HepG2 (cell line): ENCODE measurements around the gene FRMPD2. TPM values are rescaled to one million over a fixed set of nuclear protein-coding genes. Genes with fewer than 3 reads are reported as not detected.
"Not testable (repeated sequence)": the region's sequence is repeated elsewhere in the genome, so short reads cannot be mapped to it uniquely, and the experiment has no call there.

Experiments used
- ATAC-seq: fragments of 200-7000 bp; cut with Tn5 transposase; 3 replicates; pipeline ENCODE4 v1.9.1; 2020; ENCODE audit warnings: mild to moderate bottlenecking, moderate library complexity
- BruUV-seq: library from RNA; stranded (reverse); fragments of 400-500 nt; replicated peaks from 2 replicates; lab custom pipeline; 2021; lab: Mats Ljungman, UMichigan
- CTCF ChIA-PET: fragments of 300-600 bp; formaldehyde crosslinking; extraction: SDS; loops from one replicate; lab custom pipeline; 2021; ENCODE audit warnings: low total read pairs, inconsistent platforms, low intra/inter-chr PET ratio; lab: Yijun Ruan, JAX
- POLR2A ChIA-PET: fragments of 350-600 bp; sonication (Branson Sonifier 250); formaldehyde crosslinking; loops from one replicate; lab custom pipeline; 2020; ENCODE audit warnings: antibody characterized with exemption, inconsistent platforms; lab: Yijun Ruan, JAX
- DNase-seq: peaks from one replicate; pipeline ENCODE4 v3.0.0-alpha.2; 2015; ENCODE audit warnings: low spot score
- FAIRE-seq: peaks from 3 replicates; lab custom pipeline; 2011; peaks lifted over from hg19 to GRCh38; lab: Jason Lieb, UNC
- H2AFZ ChIP-seq: one replicate; pipeline ENCODE4 v1.6.1; 2011; ENCODE audit warnings: low read length, inconsistent platforms
- H3K27ac ChIP-seq: fragments of 300-600 bp; 3 replicates; pipeline ENCODE4 v1.8.0; 2011; ENCODE audit warnings: mixed run types, mild to moderate bottlenecking, mixed read lengths, low read length, inconsistent platforms; ENCODE audit not compliant: insufficient read depth; ENCODE audit errors: extremely low read length
- H3K27me3 ChIP-seq, 2 experiments: fragments of 200-600 bp in 1 of 2; 2 replicates in 1 of 2; 3 replicates in 1 of 2; pipeline versions ENCODE4 v1.6.0 to v1.8.0; 2011; ENCODE audit warnings: low read length in 2 of 2, mild to moderate bottlenecking in 2 of 2, moderate library complexity in 2 of 2, inconsistent platforms in 1 of 2; ENCODE audit not compliant: insufficient read depth in 2 of 2, control insufficient read depth in 1 of 2
- H3K36me3 ChIP-seq, 2 experiments: fragments of 200-600 bp in 1 of 2; replicated peaks in 1 of 2; 2 replicates in 1 of 2; 3 replicates in 1 of 2; pipeline versions ENCODE4 v1.5.1 to v1.8.0; 2011; ENCODE audit warnings: low read length in 2 of 2, inconsistent platforms in 1 of 2; ENCODE audit not compliant: insufficient read depth in 2 of 2, control insufficient read depth in 1 of 2
- H3K4me1 ChIP-seq: 2 replicates; pipeline ENCODE4 v1.5.1; 2012; ENCODE audit warnings: low read length, inconsistent platforms; ENCODE audit not compliant: insufficient read depth
- H3K4me2 ChIP-seq: 2 replicates; pipeline ENCODE4 v1.6.0; 2011; ENCODE audit warnings: low read depth, low read length, inconsistent platforms
- H3K4me3 ChIP-seq, 3 experiments: fragments of 200-600 bp in 1 of 3; sonication (generic), shearing (Covaris generic) in 1 of 3; replicated peaks in 1 of 3; 2 replicates each; pipeline ENCODE4 v1.5.1; 2011 to 2016; ENCODE audit warnings: low read length in 3 of 3, inconsistent platforms in 2 of 3, low read depth in 2 of 3, mild to moderate bottlenecking in 2 of 3, control low read depth in 1 of 3, mixed read lengths in 1 of 3; ENCODE audit not compliant: insufficient read depth in 1 of 3
- H3K79me2 ChIP-seq: one replicate; pipeline ENCODE4 v1.6.1; 2011; ENCODE audit warnings: low read length, inconsistent platforms; ENCODE audit not compliant: insufficient read depth
- H3K9ac ChIP-seq: 2 replicates; pipeline ENCODE4 v1.6.0; 2011; ENCODE audit warnings: mild to moderate bottlenecking, low read depth, low read length, inconsistent platforms; ENCODE audit not compliant: insufficient read depth
- H3K9me3 ChIP-seq: 2 replicates; pipeline ENCODE4 v1.5.1; 2012; ENCODE audit warnings: mild to moderate bottlenecking, low read length
- H4K20me1 ChIP-seq: 2 replicates; pipeline ENCODE4 v1.6.0; 2011; ENCODE audit warnings: inconsistent platforms, mild to moderate bottlenecking, low read length, moderate library complexity; ENCODE audit not compliant: insufficient read depth
- WGBS: methylation state at CpG from one replicate; pipeline ENCODE4 v1.1.6; 2017; ENCODE audit warnings: low lambda C conversion rate; 5-methylcytosine and 5-hydroxymethylcytosine counted together
- in situ Hi-C: cut with HindIII; loops from 2 replicates; pipeline ENCODE4 v1.10.0; 2017; ENCODE audit warnings: low pct_unique_long_range_greater_than_20kb; ENCODE audit not compliant: extremely low pct_ligation_motif_present
- intact Hi-C: fragments of 100-400 bp; cut with micrococcal nuclease; formaldehyde crosslinking; loops from one replicate; pipeline ENCODE4 v1.10.0; 2022; ENCODE audit not compliant: unreplicated experiment
- polyA plus RNA-seq, 8 experiments: library from polyadenylated mRNA; depleted of rRNA in 3 of 8; stranded (reverse) in 7 of 8; unstranded in 1 of 8; fragments of >200 nt; fragmentation: Illumina TruSeq in 4 of 8; extraction: Trizol in 4 of 8; gene quantifications; 2 replicates each; pipeline versions ENCODE4 v1.2.1 to v1.2.3, GENCODE V29; 2011 to 2016; ENCODE audit warnings: low read depth in 4 of 8, missing spikeins in 1 of 8, mixed read lengths in 1 of 8; ENCODE audit not compliant: insufficient read depth in 1 of 8
- total RNA-seq, 5 experiments: library from RNA; depleted of rRNA; stranded (reverse); fragments of >200 nt; fragmentation: Illumina TruSeq; extraction: Trizol; gene quantifications; 2 replicates each; pipeline ENCODE4 v1.2.3, GENCODE V29; 2016; ENCODE audit warnings: low read depth in 1 of 5

The FRMPD2 gene
- total and polyA plus RNA-seq, 2 of the 13 experiments (the other 11 are each of a cell fraction or from before 2014, with no cell fraction given), result 0.45 to 1.3 TPM

GRCh38 chr10:48126251-48126650 lies 148.2 kb downstream of the FRMPD2 start:
- no CpG with 5 or more reads among the region's 2 CpGs for WGBS
- H3K4me1 ChIP-seq, H3K27me3 ChIP-seq, H3K9me3 ChIP-seq, BruUV-seq, DNase-seq, CTCF ChIA-PET, POLR2A ChIA-PET, H3K9ac ChIP-seq, H3K4me3 ChIP-seq, ATAC-seq, H3K79me2 ChIP-seq, FAIRE-seq, H4K20me1 ChIP-seq, H3K36me3 ChIP-seq, H2AFZ ChIP-seq, H3K27ac ChIP-seq, H3K4me2 ChIP-seq, intact Hi-C loops, in situ Hi-C loops: not testable (repeated sequence)

- WGBS, result 0% methylated on average over 2 of the region's 2 CpGs
- H3K36me3 ChIP-seq, H3K9me3 ChIP-seq, H3K4me2 ChIP-seq, H4K20me1 ChIP-seq, ATAC-seq, H3K27me3 ChIP-seq, DNase-seq, H3K79me2 ChIP-seq, H3K9ac ChIP-seq, intact Hi-C loops, CTCF ChIA-PET, H2AFZ ChIP-seq, in situ Hi-C loops, H3K4me1 ChIP-seq, H3K27ac ChIP-seq, POLR2A ChIA-PET, H3K4me3 ChIP-seq, BruUV-seq, FAIRE-seq: not testable (repeated sequence)
These were observed 148.9 kb downstream of the FRMPD2 start for GRCh38 chr10:48125631-48126030.

- H3K9ac ChIP-seq, intact Hi-C loops, FAIRE-seq, H2AFZ ChIP-seq, H3K36me3 ChIP-seq, H3K9me3 ChIP-seq, POLR2A ChIA-PET, ATAC-seq, H3K79me2 ChIP-seq, H3K4me1 ChIP-seq, H3K27ac ChIP-seq, BruUV-seq, H3K4me2 ChIP-seq, H4K20me1 ChIP-seq, DNase-seq, in situ Hi-C loops, CTCF ChIA-PET, H3K27me3 ChIP-seq, H3K4me3 ChIP-seq: not testable (repeated sequence)
These were observed 151.9 kb downstream of the FRMPD2 start for GRCh38 chr10:48122618-48123017.

GRCh38 chr10:48110277-48110676 lies 164.2 kb downstream of the FRMPD2 start:
- H3K4me1 ChIP-seq, H3K4me3 ChIP-seq, H4K20me1 ChIP-seq, H3K9me3 ChIP-seq, BruUV-seq, H2AFZ ChIP-seq, H3K9ac ChIP-seq, in situ Hi-C loops, H3K79me2 ChIP-seq, POLR2A ChIA-PET, ATAC-seq, H3K4me2 ChIP-seq, H3K27ac ChIP-seq, H3K36me3 ChIP-seq, CTCF ChIA-PET, FAIRE-seq, DNase-seq, intact Hi-C loops, H3K27me3 ChIP-seq: not testable (repeated sequence)
- WGBS, result no CpG with 5 or more reads among the region's 3 CpGs
